GM19372 (cell line): ENCODE data around the gene MAPK13.
A peak's percentile ranks its signal among the peaks of the same experiment; 100 is the strongest.
"Not testable (repeated sequence)": the region's sequence is repeated elsewhere in the genome, so short reads cannot be mapped to it uniquely, and the experiment has no call there.

Experiments
- ATAC-seq: cut with Tn5 transposase; IDR thresholded peaks from one replicate; pipeline ENCODE4 v1.9.1; 2021; ENCODE audit warnings: mild to moderate bottlenecking, low read depth, moderate library complexity; ENCODE audit not compliant: unreplicated experiment

Gene MAPK13

DNA sequence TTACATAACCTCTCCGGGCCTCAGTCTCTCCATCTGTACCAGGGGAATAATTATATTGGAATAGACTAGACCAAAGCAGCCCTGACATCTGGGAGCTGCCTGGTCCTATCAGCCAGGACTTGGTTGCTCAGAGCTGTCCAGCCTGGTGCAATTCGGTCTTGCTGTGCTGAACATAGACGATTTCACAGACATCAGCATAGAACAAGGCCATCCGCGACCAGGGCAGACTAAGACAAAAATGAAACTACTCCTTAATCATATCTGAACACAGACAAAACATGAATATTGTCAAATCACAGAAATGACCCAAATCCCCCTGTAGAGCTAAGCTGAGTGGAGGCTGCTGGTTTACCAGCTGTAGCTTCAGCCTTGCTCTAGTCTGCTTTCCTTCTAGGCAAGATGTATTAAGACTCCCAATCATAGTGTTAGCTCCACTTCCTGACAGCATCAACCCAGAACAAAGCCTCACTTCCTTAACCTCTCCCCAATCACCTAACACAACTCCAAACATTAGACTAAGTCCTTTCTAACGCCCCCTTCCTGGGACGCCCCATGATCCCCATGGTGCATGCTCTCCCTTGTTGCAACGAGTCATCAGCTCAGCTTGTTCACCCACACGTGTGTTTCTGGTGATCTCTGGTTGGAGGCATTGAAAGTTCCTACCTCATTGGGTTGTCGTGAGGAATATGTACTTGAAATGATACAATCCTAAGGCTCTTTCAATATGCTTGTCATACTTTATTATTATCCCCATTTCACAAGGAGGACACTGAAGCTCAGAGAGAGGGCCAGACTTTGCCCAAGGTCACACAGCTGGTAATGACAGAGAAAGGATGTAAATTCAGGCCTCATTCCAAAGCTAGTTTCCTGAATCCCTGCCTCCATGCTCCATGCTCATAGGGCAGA is 3.5 kb upstream of the MAPK13 start:
- no peak for ATAC-seq

DNA sequence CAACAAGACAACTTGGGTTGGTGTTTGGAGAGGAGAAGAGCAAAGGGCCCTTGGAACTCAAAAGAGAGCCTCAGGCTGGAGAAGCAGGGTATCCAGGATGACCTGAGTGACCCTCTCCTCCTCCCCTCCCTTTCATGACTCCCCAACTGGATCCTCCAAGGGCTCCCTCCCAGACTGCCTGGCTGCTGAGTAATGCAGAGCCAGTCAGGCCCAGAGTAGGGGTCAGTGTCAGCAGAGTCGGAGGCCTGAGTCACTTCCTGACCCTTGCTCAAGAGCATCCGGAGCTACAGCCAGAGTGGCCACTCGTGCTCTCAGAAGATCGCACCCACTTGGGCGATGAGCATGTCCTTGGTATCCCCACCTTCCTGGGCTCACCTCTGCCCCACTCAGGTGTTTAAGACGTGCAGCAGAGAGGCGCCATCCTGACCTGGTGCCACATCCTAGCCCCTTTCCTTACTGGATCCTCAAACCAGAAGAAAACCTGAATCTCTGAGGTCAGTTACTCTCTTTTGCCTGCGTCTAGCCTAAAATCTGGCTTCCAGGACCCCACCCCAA is 2.8 kb upstream of the MAPK13 start:
- ATAC-seq, result no peak

DNA sequence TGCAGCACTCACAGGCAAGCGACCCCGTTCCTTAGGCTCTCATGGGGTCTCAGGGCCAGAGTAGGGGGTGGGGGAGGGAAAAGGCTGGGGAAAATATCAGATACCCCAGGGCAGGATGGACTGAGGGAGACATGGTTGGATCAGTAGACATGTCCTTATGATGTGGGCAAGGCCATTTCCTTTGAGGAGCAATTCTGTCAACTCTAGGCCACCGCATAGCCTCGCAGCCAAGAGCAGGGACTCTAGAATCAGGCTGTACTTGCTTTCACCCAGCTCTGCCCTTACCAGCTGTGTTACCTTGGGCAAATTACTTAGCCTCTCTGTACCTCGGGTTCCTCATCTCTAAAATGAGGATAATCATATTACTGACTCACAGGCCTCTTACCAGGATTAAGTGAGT is 2.2 kb upstream of the MAPK13 start:
- ATAC-seq, result no peak

DNA sequence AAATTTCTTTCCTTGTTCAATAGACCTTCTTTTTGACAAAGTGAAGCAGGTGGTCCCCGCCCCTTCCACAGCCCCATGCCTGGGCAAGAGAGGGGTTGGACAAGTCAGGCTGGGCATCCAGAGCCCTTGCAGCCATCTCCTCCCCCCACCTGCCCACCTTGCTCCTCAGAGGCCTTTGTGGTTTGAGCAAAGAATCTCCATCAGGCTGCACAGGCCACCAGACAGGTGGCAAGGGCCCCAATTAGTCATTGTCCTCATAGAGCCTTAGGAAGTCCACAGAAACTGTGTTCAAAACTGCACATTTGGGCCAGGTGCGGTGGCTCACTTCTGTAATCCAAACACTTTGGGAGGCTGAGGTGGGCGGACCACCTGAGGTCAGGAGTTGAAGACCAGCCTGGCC is 1.5 kb upstream of the MAPK13 start:
- no peak for ATAC-seq

DNA sequence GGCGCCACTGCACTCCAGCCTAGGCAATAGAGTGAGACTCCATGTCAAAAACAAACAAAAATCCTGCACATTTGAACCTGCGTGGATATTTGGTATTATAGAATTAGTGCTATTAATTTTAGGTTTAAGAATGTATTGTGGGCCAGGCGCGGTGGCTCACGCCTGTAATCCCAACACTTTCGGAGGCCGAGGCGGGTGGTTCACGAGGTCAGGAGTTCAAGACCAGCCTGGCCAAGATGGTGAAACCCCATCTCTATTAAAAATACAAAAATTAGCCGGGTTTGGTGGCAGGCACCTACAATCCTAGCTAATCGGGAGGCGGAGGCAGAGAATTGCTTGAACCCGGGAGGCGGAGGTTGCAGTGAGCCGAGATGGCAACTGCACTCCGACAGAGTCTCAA is 979 bp upstream of the MAPK13 start:
- ATAC-seq, result not testable (repeated sequence)

- ATAC-seq, result peak; percentile 17
These were observed 576 bp downstream of the MAPK13 start for GRCh38 chr6:36130667-36131510.

DNA sequence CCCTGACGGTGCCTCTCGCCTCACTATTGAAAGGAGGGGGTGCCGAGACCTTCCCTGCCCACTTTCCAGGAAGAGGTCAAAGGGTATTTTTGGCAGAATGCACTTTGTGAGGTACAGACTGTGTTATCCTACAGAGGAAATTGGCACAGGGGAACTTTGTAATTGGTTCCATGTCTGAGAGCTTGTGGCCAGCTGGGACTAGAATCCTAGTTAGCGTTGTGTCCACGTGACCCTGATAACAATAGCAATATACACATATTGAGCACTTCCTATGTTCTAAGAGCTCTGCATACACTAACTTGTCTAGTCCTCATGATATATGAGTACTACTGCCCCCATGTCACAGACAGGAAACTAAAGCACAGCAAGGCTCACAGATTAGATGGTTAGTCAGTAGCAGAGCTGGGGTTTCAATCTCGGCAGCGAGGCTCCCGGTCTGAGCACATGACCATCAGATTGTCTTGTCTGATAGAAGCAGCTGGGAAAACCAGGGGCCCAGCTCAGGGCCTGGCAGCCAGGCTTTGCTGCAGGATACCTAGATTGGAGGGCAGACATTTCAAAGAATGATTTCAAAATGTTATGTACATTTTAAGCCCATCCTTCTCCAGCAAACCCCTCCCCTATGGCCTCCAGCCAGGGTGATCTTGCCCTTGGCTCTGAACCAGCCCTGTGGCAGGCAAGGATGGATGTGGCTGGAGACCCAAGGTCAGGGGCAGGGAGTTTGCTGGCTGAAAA is 1.4 kb downstream of the MAPK13 start:
- ATAC-seq, result peak; percentile 74

DNA sequence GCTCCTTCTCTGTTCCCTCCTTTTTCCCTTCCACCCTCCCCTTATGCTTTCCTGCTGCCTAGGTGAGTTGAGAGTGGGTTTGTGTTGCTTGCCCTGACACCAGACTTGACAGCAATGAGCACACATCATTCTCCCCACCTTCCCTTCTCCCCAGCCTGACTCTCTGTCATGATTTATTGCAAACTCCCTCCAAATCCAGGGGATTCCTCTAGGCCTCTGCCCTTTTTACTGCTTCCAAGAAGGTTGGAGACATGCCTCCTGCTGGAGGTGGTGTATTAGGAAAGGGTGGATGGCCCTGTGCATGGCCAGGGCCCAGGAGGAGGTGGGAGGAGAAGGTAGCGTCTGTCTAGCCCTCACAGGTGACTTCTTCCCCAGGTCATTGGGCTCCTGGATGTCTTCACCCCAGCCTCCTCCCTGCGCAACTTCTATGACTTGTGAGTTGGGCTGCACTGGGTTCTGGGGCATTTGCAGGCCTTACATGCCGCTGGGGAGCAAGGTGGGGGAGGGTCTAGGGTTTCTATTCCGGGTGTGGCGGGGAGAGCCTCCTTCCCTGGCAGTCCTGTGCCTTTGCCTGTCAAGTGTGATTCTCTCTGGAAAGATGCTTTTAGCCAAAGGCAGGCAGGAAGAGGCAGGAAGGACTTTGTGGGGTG is 2.1 kb downstream of the MAPK13 start:
- no peak for ATAC-seq

- ATAC-seq, result no peak
These were observed 2.8 kb downstream of the MAPK13 start for GRCh38 chr6:36133148-36133547.

DNA sequence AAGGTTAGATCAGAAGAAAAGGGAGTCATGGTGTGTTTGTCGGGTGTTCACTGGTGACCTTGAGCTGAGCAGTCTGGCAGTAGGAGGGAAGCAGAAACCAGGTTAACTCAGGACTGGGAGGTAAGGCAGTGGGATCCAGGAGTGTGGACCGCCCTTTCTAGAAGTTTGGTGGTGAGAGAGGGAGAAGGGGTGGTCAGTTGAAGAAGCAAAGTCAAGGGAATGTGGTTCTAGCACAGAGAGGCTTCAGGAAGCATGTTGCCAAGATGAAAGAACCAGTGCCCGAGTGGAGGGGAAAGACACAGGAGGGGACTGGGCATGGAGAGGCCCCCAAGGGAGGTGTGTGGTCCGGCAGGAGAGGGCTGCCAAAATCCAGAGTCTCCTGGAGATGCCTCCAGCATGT is 3.6 kb downstream of the MAPK13 start:
- no peak for ATAC-seq

- no peak for ATAC-seq
These were observed 4.9 kb downstream of the MAPK13 start for GRCh38 chr6:36135053-36135731.

GRCh38 chr6:36136034-36136433 is 5.7 kb downstream of the MAPK13 start:
- no peak for ATAC-seq

DNA sequence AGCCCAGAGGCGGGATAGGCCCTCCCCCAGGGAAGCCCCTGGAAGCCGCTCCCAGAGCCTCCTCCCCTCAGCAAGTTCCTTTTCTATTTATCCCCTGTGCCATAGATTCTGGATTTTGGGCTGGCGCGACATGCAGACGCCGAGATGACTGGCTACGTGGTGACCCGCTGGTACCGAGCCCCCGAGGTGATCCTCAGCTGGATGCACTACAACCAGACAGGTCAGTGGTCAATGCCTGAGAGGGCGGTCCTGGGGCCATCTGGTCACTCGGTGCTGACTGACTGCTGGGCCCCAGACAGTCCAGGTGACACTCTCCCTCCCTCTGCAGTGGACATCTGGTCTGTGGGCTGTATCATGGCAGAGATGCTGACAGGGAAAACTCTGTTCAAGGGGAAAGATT is 6.2 kb downstream of the MAPK13 start:
- ATAC-seq, result no peak

DNA sequence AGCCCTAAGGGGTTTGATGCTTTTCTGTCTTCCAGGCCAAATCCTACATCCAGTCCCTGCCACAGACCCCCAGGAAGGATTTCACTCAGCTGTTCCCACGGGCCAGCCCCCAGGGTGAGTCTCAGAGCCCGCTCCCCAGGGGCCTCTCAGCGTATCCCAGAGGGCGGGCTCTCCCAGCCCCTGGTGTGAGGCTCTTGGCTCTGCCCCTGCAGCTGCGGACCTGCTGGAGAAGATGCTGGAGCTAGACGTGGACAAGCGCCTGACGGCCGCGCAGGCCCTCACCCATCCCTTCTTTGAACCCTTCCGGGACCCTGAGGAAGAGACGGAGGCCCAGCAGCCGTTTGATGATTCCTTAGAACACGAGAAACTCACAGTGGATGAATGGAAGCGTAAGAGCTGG is 8.4 kb downstream of the MAPK13 start:
- no peak for ATAC-seq

DNA sequence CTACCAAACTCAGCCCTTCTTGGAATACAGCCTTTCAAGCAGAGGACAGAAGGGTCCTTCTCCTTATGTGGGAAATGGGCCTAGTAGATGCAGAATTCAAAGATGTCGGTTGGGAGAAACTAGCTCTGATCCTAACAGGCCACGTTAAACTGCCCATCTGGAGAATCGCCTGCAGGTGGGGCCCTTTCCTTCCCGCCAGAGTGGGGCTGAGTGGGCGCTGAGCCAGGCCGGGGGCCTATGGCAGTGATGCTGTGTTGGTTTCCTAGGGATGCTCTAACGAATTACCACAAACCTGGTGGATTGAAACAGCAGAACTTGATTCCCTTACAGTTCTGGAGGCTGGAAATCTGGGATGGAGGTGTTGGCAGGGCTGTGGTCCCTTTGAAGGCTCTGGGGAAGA is 9.1 kb downstream of the MAPK13 start:
- no peak for ATAC-seq

GRCh38 chr6:36139991-36140710 is 9.8 kb downstream of the MAPK13 start:
- no peak for ATAC-seq

GRCh38 chr6:36141091-36141490 is 10.8 kb downstream of the MAPK13 start:
- ATAC-seq, result no peak

GRCh38 chr6:36141961-36142360 is 11.6 kb downstream of the MAPK13 start:
- no peak for ATAC-seq
